ENCODE data around the gene FGA. TPM values are rescaled to one million over a fixed set of nuclear protein-coding genes. Genes with fewer than 3 reads are reported as not detected.

Gene FGA
- total RNA-seq, 1 donor from 2014 or later: not detected

DNA sequence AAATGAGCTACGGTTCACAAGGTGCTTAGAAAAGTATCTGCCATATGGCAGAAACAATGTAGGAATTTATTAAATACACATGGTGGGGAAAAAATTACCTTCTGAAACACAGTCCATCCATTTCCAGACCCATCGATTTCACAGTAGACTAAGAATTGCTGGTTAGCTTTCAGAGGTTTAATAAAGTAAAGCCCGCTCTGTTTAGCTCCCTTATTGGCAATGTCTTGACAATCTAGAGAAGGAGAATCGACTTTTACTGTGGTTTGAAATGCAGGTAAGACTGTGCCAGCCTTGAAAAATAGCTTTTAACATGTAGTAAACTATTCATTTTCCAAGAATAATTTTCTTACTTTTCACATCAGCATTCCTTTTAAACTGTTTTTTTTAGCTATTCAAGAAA, 19.0 kb upstream of the FGA start:
- peaks cover 30% of the 10 kb centered on the region for H3K27me3 Mint-ChIP-seq
- intact Hi-C loops (cut with micrococcal nuclease): no loop called here
- TF ChIP-seq CTCF (IDR thresholded peaks at IDR 0.05): no peak
- no peak overlapping the region for H3K4me3 Mint-ChIP-seq
- no peak overlapping the region for H3K27ac Mint-ChIP-seq
- no peaks in the 10 kb centered on the region for H3K36me3 Mint-ChIP-seq (ENCODE audit: low read depth)
- DNase-seq: no peak
- H3K9me3 Mint-ChIP-seq: no peaks in the 10 kb centered on the region
- POLR2A ChIA-PET: no interaction called here
- no peaks in the 10 kb centered on the region for H3K4me1 Mint-ChIP-seq
- CTCF ChIA-PET: interaction anchor here (3.1 kb wide), 1 partner anchor 9 kb away, joined by 7 read pairs; no protein-coding TSS in a partner anchor
- no peak for ATAC-seq (ENCODE audit: low read depth)

DNA sequence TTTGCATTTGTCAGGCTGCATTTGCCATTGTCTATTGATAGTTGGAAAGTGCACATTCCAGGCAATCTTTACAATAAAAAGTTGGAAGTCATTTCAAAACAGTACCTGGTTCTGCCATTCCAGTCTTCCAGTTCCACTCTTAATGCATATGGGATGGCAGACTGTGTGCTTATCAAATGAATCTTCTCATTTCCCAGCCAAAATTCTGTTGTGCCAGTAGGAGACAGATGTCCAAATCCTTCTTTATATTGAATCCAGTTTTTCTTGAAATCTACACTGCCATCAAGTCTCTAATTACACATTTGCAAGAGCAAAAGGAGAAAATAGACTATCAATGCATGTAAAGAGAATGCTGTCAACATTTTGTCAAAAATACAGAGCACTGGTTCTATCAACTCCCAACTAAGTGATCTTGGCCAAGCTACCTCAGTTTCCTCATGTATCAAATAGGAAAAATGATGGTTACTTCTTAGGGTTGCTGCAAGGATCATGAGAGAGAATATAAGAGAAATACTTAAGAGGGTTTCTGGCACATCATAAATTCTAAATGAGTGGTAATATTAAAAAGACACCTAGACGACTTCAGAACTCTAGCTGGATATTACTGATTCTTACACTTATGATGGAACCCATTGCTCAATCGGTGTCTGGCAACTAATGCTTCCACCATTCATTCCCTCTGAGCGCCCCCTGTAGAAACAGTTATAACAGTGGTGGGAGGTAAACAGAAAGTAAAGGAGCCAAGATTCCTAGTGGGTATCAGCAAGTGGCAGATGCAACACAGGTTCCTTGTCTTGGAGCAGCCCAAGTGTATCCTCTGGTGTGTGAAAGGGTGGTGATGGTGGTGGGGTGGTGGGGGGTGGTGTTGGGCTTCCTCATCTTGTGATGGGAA, 18.1 kb upstream of the FGA start:
- H3K4me3 Mint-ChIP-seq: no peak overlapping the region
- ChIA-PET POLR2A (no interaction called here), CTCF (interaction anchor here (3.1 kb wide), 1 partner anchor 10 kb away, joined by 7 read pairs; no protein-coding TSS in a partner anchor)
- ATAC-seq (ENCODE audit: low read depth): no peak
- no peaks in the 10 kb centered on the region for H3K36me3 Mint-ChIP-seq (ENCODE audit: low read depth)
- no peaks in the 10 kb centered on the region for H3K9me3 Mint-ChIP-seq
- TF ChIP-seq CTCF (IDR thresholded peaks at IDR 0.05): no peak
- peaks cover 30% of the 10 kb centered on the region for H3K27me3 Mint-ChIP-seq
- no peak for DNase-seq
- no peaks in the 10 kb centered on the region for H3K4me1 Mint-ChIP-seq
- intact Hi-C loops (cut with micrococcal nuclease): no loop called here
- no peak overlapping the region for H3K27ac Mint-ChIP-seq

DNA sequence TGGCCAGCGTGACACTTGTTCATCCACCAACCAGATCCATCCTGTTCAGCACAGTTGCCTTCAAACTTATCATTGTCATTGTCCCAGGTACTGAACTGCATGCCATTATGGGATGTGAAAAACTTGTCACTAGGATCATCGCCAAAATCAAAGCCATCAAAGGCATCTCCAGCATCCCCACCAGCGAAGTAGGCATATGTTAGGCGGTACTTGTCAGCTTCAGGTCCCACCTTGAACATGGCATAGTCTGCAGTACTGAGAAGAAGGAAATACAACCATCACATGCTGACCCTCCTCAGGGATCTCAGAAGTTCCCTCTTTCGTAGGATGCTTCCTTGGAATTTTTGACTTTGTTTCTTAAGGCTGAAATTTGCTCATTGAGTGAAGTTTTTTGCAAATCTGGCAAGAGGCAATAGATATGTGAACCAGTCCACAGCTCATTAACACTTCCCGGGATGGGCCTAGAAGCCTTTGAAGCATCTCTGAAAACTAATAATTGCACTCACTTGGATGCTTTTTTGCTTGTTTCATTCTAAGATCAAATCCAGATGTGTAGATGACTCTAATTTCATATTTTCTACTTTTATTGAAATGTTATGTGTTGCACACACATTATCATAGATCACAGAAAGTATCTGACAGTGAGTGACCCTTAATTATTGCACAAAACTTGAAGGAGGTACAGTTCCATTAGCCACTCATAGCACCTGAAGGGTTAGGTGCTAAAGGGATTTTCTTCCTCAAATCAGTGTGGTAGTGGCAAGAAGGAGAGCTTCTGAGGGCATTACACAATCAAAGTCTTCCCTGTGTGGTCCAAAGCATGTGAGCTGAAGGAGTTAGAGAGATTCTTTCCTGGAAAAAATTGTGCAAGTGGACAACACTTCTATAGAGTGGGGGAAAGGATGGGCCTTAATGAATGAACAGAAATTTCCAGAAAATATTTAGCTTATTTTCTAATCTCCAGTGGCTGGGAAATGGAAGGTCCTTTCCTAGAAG, 16.5 kb upstream of the FGA start:
- Mint-ChIP-seq H3K36me3 (ENCODE audit: low read depth) (no peaks in the 10 kb centered on the region), H3K4me1 (no peaks in the 10 kb centered on the region), H3K9me3 (no peaks in the 10 kb centered on the region), H3K27ac (no peak overlapping the region), H3K4me3 (no peak overlapping the region), H3K27me3 (peaks cover 26% of the 10 kb centered on the region)
- TF ChIP-seq CTCF (IDR thresholded peaks at IDR 0.05): no peak
- CTCF ChIA-PET: interaction anchor here (2.1 to 3.1 kb wide), 2 partner anchors 11 to 12 kb away, joined by 7 to 8 read pairs; no protein-coding TSS in a partner anchor
- POLR2A ChIA-PET: no interaction called here
- ATAC-seq (ENCODE audit: low read depth) (no peak), DNase-seq (no peak)
- intact Hi-C loops (cut with micrococcal nuclease): no loop called here

DNA sequence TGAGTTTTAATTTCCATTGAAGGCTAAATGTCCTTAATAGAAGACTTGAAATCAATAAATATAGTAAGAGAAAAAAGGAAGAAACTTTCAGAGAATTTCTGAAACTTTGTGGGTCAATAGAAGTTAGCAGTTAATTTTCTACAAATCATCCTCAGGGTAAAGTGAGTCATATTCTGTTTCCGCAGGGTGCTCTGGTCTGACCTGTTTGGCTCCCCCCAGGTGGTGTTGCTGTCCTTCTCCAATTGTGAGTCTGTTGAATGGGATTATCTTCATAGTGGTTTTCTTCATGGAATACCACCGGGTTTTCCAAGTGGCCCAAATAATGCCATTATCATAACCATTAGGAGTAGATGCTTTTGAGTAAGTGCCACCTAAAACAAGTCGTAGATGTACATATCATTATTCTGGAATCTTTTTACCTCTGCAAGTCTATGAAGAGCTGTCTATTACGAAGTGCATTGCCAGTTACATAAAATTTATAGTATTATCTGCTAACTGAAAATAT, 14.2 kb upstream of the FGA start:
- POLR2A ChIA-PET: no interaction called here
- ATAC-seq (ENCODE audit: low read depth) (no peak), DNase-seq (no peak)
- Mint-ChIP-seq H3K27ac (no peak overlapping the region), H3K4me1 (no peaks in the 10 kb centered on the region), H3K9me3 (no peaks in the 10 kb centered on the region), H3K4me3 (no peak overlapping the region), H3K36me3 (ENCODE audit: low read depth) (no peaks in the 10 kb centered on the region), H3K27me3 (peaks cover 27% of the 10 kb centered on the region)
- no peak for TF ChIP-seq CTCF (IDR thresholded peaks at IDR 0.05)
- CTCF ChIA-PET: interaction anchor here (2.1 kb wide), 1 partner anchor 14 kb away, joined by 8 read pairs; no protein-coding TSS in a partner anchor
- intact Hi-C loops (cut with micrococcal nuclease): no loop called here

All from activated B cell treated with CpG ODN at 0.5 μM for 24 hours (primary cell).